CD4-positive, alpha-beta T cell treated with Interleukin-4 for 4 hours (primary cell): Measurements from ENCODE around the gene INSIG1.

ENCODE experiments used
- DNase-seq: peaks from one replicate; pipeline ENCODE4 v3.0.0-alpha.2; 2020

Gene INSIG1

DNA sequence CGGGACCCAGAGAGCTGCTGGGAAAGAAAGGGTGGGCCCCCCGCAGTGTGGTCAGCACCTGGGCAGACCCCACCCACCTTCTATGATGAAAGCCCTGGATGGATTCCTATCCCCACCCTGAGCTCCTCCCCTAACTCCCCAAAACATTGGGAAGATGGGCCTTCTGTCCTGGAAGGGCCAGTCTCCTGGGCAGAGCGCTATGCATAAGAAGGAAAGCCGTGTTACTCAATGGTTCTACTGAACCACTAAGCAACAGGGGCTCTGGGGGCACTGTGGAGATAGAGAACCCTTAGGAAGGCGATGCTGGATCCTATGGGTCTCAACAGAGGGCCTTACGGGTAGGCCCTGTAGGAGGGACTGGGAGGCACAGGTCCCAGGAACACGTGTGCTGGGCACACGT lies 30.7 kb upstream of the INSIG1 start:
- DNase-seq = no peak

- no peak for DNase-seq
Measured at GRCh38 chr7:155267436-155267835, 30.2 kb upstream of the INSIG1 start.

DNA sequence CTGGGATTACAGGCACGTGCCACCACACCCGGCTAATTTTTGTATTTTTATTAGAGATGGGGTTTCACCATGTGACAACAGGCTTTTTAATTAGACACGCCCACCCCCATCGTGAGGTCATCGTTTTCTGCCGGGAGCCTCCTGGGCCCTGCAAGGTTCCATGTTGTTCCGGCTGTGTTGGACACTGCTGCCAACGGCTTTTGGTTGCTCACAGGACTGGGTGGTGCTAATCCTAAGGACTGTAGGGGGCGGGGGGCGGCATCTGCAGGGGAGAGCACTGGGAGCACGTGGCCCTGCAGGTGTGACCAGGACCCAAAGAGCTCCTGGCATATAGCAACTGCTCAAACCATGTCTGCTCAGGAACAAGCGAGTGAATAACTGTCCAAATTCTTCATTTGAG lies 29.5 kb upstream of the INSIG1 start:
- no peak for DNase-seq

- no peak for DNase-seq
Measured at GRCh38 chr7:155268921-155269650, 28.6 kb upstream of the INSIG1 start.

DNA sequence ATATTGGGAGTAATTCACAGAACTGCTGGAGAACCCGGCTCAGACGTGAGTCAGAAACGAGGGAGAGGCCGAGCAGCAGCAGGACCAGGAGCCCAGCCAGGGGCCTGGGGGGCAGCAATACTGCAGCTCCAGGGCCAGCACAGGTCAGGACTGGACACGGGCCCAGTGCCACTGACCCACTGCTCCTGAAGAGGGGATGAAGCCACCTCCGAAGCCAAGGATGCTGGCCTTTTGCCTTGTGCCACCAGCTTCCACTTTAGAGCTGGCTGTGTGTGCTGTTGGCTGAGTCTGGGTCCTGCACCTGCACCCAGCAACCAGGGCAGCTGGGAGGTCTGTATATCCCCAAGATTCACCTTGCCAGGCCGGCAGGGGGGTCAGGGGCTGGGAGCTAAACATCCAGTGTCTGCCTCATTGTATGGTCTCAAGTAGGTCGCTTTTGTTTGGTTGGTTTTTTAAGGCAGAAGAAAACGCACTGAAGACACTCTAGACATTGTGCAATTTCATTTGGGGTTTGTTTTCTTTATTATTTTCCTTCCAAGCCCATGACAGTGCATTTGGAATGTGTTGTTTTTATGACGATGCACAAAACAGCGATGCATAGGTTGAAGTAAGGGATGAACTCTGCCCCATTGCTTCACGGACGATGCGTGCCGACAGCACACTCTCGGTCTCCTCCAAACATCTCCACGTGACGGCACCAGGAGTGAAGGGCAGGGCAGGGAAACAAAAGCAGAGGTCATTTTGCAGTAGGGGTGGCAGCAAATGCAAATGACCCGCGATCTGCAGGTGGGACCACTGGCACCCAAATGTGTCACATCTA lies 27.7 kb upstream of the INSIG1 start:
- no peak for DNase-seq

DNA sequence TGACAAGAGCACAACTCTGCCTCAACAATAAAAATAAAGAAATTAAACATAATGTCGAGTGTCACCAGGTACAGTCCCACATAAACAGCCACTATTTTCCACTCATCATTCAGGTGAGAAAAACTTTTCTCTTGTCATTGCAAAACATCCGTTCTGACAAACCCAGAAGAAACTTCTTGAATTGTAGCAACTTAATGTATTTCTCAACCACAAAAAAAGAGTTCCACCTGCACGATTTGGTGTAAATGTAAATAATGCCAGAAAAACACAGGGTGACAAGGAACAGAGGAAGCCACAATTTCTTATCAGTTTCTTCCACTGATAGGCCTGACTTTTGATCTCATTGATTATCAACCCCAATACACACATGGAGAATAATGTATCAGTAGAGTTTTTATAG lies 26.8 kb upstream of the INSIG1 start:
- no peak for DNase-seq

DNA sequence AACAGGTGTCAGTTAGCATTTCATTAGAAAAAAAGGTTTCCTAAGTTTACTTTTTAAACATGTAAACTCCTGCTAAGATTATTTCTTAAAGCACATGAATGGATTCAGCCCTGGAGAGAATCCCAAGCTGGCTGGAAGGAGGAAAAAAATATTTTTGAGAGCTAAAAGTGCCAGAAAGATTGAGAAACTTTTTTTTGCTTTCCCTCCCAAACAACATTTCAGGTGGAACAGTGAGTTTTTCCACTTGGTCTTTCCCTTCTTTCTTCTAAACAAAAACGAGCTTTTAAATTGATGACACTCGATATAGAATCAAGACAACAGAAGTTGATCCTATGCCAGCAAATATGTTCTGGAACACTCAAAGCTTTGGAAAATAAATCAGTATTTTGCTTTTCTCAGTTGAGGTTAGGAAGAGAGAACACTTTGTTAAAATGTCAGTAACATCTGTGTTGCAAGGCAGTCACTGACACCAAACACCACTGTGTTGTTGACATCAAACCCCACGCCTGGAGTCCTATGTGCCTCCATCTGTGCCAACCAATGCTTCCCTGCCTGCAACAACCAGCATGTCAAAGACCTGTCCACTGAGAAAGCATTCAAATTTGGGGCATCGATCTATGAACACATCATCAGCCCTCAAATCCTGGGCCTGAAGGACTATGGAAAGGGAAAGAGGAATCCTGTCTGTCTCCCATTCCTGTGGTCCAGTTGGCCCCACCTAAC lies 22.9 kb upstream of the INSIG1 start:
- no peak for DNase-seq

GRCh38 chr7:155276042-155276799 lies 21.5 kb upstream of the INSIG1 start:
- no peak for DNase-seq

DNA sequence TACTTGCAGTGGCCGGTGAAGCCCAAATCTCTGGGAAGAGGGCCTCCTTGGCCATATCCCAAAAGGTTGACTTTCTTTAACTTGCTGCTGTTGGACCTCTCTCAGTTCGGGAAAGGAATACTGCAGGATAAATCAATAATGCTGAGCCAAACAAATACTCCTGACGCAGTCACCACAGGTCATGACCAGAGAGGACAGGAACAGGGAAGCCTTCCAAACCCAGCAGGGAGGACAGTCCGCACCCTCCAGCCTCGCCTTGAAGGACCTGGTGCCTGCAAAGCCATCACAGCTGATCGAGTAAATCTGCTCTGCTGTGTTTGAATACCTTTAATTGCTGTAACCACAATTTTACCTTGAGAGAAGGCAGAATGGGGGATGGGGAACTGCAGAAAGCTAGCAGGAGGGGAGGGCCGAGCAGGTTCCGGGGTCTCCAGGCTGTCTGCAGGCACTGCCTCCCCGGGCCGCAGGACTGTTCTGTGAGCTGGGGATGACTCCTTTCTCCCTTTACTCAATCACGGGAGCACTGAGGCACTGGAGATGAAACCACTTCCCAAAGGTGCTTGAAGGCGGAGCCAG lies 20.8 kb upstream of the INSIG1 start:
- no peak for DNase-seq

GRCh38 chr7:155277385-155277994 lies 20.2 kb upstream of the INSIG1 start:
- DNase-seq = no peak

DNA sequence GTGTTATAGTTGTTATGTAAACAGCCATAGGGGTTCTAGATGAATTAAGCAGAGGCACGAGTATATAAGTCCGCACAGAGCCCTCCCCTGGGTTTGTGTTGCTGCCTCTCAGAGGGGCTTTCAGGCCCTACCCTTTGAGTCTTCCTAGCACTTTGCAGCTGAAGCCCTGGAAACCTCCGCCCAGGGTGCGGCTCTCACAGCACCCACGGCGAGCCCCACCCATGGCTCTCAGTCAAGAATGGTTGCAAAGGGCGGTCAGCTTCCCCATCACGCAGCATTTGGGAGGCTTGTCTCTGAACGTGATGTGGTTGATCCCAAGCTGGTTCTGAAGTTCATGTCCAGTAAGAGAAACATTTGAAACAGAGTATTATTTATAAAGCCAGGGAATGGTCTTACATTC lies 18.8 kb upstream of the INSIG1 start:
- no peak for DNase-seq

DNA sequence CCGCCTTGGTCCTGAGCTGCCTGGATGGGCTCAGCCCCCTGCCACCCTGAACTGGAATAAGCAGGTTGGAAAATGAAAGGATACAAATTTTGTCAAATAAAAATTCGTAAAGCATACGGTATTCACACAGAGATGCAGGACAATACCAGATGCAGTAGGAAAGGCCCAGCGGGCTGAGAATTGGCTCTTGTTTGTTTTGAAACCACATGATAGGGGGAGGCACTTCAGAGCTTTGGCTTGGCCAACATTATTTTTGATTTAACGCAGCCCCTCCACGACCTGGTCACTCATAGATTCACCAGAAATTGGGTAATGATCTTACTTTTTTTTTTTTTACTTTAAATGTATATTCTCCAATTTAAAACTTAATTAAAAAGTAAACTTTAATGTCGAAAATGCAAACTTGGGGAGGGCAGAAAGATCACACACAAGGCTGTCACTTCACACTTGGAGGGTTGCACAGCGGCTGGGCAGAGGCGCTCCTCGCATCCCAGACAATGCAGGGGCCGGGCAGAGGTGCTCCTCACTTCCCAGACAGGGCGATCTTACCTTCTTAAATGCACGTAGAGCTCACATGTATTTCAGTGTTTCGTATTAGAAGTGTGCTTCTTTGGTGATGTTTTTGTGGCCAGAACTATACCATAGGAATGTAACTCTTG lies 17.8 kb upstream of the INSIG1 start:
- no peak for DNase-seq

GRCh38 chr7:155280446-155281397 lies 17.0 kb upstream of the INSIG1 start:
- DNase-seq = no peak

- DNase-seq = no peak
Measured at GRCh38 chr7:155281398-155281969, 16.2 kb upstream of the INSIG1 start.

- DNase-seq = no peak
Measured at GRCh38 chr7:155282671-155283070, 15.0 kb upstream of the INSIG1 start.

DNA sequence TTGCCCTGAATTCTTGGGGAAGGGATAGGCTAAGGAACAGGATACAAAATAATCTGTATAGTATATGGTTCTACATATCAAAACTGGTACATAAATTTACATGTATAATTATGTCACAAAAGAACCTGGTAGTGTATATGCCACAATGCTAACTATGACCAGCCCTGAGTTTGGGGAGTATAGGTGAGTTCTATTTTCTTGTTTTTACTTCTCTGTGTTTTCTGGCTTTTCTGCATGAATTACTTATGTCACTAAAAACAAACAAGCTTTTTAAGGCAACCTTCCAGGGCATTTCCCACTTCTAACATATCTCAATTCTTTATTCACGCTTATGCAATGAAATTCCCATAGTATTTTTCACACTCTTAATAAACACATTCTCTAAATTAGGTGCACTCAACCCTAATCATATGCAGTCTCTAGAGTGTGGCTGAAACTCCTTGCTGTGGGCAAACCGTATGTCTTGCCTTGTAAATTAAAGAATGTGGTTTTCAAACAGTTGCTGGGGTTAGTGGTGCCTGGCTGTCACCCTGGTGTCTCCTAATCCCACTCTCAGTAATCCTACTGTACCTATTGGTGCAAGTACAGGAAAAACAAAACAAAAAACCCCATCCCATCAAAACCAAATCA lies 14.0 kb upstream of the INSIG1 start:
- no peak for DNase-seq

- DNase-seq = no peak
Measured at GRCh38 chr7:155284496-155285274, 13.0 kb upstream of the INSIG1 start.

GRCh38 chr7:155285423-155285822 lies 12.3 kb upstream of the INSIG1 start:
- DNase-seq = no peak

- DNase-seq = no peak
Measured at GRCh38 chr7:155285833-155286232, 11.8 kb upstream of the INSIG1 start.
